ENCODE measurements around the gene ENSA. TPM values are rescaled to one million over a fixed set of nuclear protein-coding genes. Genes with fewer than 3 reads are reported as not detected.
A peak's percentile ranks its signal among the peaks of the same experiment; 100 is the strongest.
"Not testable (repeated sequence)": the region's sequence is repeated elsewhere in the genome, so short reads cannot be mapped to it uniquely, and the experiment has no call there.

ENSA gene
- total RNA-seq, 2 donors from 2014 or later: 133 to 201 TPM

- no peak for DNase-seq (ENCODE audit: low spot score)
- H3K36me3 ChIP-seq: no peaks in the 10 kb centered on the region
- no peaks in the 10 kb centered on the region for H3K27me3 ChIP-seq (replicated peaks; ENCODE audit: insufficient read depth)
- TF ChIP-seq CTCF (IDR thresholded peaks at IDR 0.05) (no peak), POLR2AphosphoS5 (IDR thresholded peaks at IDR 0.05) (no peak), POLR2A (IDR thresholded peaks at IDR 0.05) (no peak)
- H3K27ac ChIP-seq: no peak overlapping the region
- H3K9me3 ChIP-seq: no peaks in the 10 kb centered on the region
- no peaks in the 10 kb centered on the region for H3K4me1 ChIP-seq (replicated peaks)
- 90% methylated on average over 7 of the region's 7 CpGs for WGBS
- intact Hi-C loops (cut with DNase I): no loop called here
- H3K4me3 ChIP-seq: no peak overlapping the region
These were observed 33.1 kb downstream of the ENSA start for GRCh38 chr1:150596095-150596892.

GRCh38 chr1:150582371-150582770 is 47.0 kb downstream of the ENSA start:
- H3K36me3 ChIP-seq: no peaks in the 10 kb centered on the region
- 68% methylated on average over 2 of the region's 2 CpGs for WGBS
- DNase-seq (ENCODE audit: low spot score): no peak
- no peak for TF ChIP-seq CTCF (IDR thresholded peaks at IDR 0.05)
- no peak for TF ChIP-seq POLR2AphosphoS5 (IDR thresholded peaks at IDR 0.05)
- TF ChIP-seq POLR2A (IDR thresholded peaks at IDR 0.05): no peak
- H3K27ac ChIP-seq: no peak overlapping the region
- H3K4me3 ChIP-seq: no peak overlapping the region
- intact Hi-C loops (cut with DNase I): no loop called here
- no peaks in the 10 kb centered on the region for H3K27me3 ChIP-seq (replicated peaks; ENCODE audit: insufficient read depth)
- H3K4me1 ChIP-seq (replicated peaks): no peaks in the 10 kb centered on the region
- no peaks in the 10 kb centered on the region for H3K9me3 ChIP-seq

GRCh38 chr1:150581962-150582361 is 47.5 kb downstream of the ENSA start:
- 96% methylated on average over 14 of the region's 14 CpGs for WGBS

GRCh38 chr1:150581437-150581836 is 48.0 kb downstream of the ENSA start:
- H3K27me3 ChIP-seq (replicated peaks; ENCODE audit: insufficient read depth); DNase-seq (ENCODE audit: low spot score); H3K27ac ChIP-seq; H3K36me3 ChIP-seq; intact Hi-C loops (cut with DNase I); H3K4me3 ChIP-seq; H3K4me1 ChIP-seq (replicated peaks); H3K9me3 ChIP-seq: not testable (repeated sequence)
- WGBS: 97% methylated on average over 7 of the region's 7 CpGs

More at GRCh38 chr1:150581962-150582361, 47.5 kb downstream of the ENSA start:
- H3K27ac ChIP-seq; H3K4me1 ChIP-seq (replicated peaks); H3K27me3 ChIP-seq (replicated peaks; ENCODE audit: insufficient read depth); intact Hi-C loops (cut with DNase I); H3K36me3 ChIP-seq; DNase-seq (ENCODE audit: low spot score); H3K4me3 ChIP-seq; H3K9me3 ChIP-seq: not testable (repeated sequence)

- H3K4me1 ChIP-seq (replicated peaks); H3K9me3 ChIP-seq; DNase-seq (ENCODE audit: low spot score); H3K27ac ChIP-seq; H3K27me3 ChIP-seq (replicated peaks; ENCODE audit: insufficient read depth); intact Hi-C loops (cut with DNase I); H3K4me3 ChIP-seq; H3K36me3 ChIP-seq: not testable (repeated sequence)
- 95% methylated on average over 3 of the region's 3 CpGs for WGBS
These were observed 48.4 kb downstream of the ENSA start for GRCh38 chr1:150580966-150581365.

- Histone ChIP-seq H3K36me3 (no peaks in the 10 kb centered on the region), H3K27me3 (replicated peaks; ENCODE audit: insufficient read depth) (no peaks in the 10 kb centered on the region), H3K27ac (peak overlapping the region; percentile 98 to 100), H3K4me1 (replicated peaks) (no peaks in the 10 kb centered on the region), H3K4me3 (peak overlapping the region; percentile 88 to 93), H3K9me3 (no peaks in the 10 kb centered on the region)
- 70% methylated on average over 15 of the region's 15 CpGs for WGBS
- TF ChIP-seq CTCF (IDR thresholded peaks at IDR 0.05) (no peak), POLR2AphosphoS5 (IDR thresholded peaks at IDR 0.05) (no peak), POLR2A (IDR thresholded peaks at IDR 0.05) (no peak)
- intact Hi-C loops (cut with DNase I): loop anchor here (2.0 to 5.0 kb wide), 2 partner anchors 17 to 47 kb away; partner anchors contain the start of gene ENSA
- DNase-seq (ENCODE audit: low spot score): no peak
These were observed 49.3 kb downstream of the ENSA start for GRCh38 chr1:150579945-150580642.

All from prostate gland (tissue), 2 donors.